GM12891 (cell line): ENCODE data around the gene STARD9. TPM values are rescaled to one million over a fixed set of nuclear protein-coding genes. Genes with fewer than 3 reads are reported as not detected.
"Not testable (repeated sequence)": the region's sequence is repeated elsewhere in the genome, so short reads cannot be mapped to it uniquely, and the experiment has no call there.

ENCODE experiments used
- DNase-seq: peaks from one replicate; pipeline ENCODE4 v3.0.0; 2011; ENCODE audit warnings: low spot score; ENCODE audit not compliant: insufficient read length
- FAIRE-seq: peaks from 2 replicates; lab custom pipeline; 2011; peaks lifted over from hg19 to GRCh38; lab: Jason Lieb, UNC
- PAX5 ChIP-seq: IDR thresholded peaks from 2 replicates; pipeline ENCODE4 v1.6.1; 2011; ENCODE audit warnings: low read length, moderate library complexity, mild to moderate bottlenecking; ENCODE audit not compliant: insufficient read depth, severe bottlenecking
- POLR2A ChIP-seq: IDR thresholded peaks from 2 replicates; pipeline ENCODE4 v1.6.1; 2011; ENCODE audit warnings: low read depth, low read length, control low read depth
- POLR2AphosphoS5 ChIP-seq: IDR thresholded peaks from 2 replicates; pipeline ENCODE4 v1.6.1; 2011; ENCODE audit warnings: low read depth, low read length, control low read depth
- POU2F2 ChIP-seq: IDR thresholded peaks from 2 replicates; pipeline ENCODE4 v1.6.1; 2011; ENCODE audit warnings: low read depth, mild to moderate bottlenecking, control low read depth, low read length, moderate library complexity
- SPI1 ChIP-seq: IDR thresholded peaks from 2 replicates; pipeline ENCODE4 v1.6.1; 2011; ENCODE audit warnings: low read depth, low read length, control low read depth
- TAF1 ChIP-seq: IDR thresholded peaks from 2 replicates; pipeline ENCODE4 v1.6.1; 2011; ENCODE audit warnings: low read depth, low read length, control low read depth
- polyA plus RNA-seq: library from polyadenylated mRNA; unstranded; fragments of >200 nt; gene quantifications from one replicate; pipeline ENCODE4 v1.2.1, GENCODE V29; 2012; ENCODE audit warnings: low read depth, missing spikeins, inconsistent platforms; ENCODE audit not compliant: missing spikeins

Gene STARD9
- 4.0 TPM for polyA plus RNA-seq

DNA sequence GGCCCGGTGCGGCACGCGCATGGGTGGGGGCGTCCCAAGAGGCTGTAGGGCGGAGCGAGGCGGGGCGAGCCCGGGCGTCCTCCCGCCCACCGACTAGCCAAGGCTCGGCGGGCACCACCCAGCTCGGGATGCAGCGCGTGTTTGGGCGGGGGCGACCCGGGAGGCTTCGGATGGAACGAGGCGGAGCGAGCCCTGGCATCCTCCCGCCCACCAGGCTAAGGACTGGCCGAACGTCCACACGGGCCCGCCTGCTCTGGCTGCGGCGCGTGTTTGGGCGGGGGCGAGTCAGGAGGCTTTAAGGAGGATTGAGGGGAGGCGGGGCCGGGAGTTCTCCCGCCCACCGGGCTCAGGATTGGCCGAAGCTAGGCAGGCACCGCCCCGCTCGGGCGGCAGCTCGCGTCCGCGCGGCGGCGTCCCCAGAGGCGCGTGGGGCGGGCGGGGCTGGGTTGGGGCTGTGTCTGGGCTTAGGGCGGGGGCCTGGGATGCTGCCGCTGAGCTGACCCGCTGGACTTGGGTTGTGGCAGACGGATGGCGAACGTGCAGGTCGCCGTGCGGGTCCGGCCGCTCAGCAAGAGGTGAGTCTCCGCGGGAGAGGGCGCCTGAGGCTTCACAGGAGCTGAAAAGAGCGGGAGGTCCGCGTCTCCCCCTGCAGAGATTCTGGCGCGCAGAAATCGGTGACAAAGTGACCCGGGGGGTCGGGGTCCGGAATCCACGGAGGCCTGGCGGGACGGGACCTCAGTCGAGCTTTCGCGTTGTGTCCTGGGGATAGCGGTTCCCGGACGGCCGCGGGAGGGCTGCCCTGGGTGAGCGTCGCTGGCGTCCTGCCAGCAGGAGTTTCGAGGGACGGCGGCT is at the start of gene STARD9:
TSS of gene STARD9 (plus strand) at position 419 of the 852 bp plus-strand sequence. CDS start at position 529, 110 bp downstream.
- FAIRE-seq = peak; percentile 89
- peak; percentile 93 for DNase-seq
- TF ChIP-seq POLR2AphosphoS5 = peak; percentile 71; the same call in 1 of the 2 replicates
- no peak for TF ChIP-seq PAX5
- peak; percentile 68; the same call in 1 of the 2 replicates for TF ChIP-seq POLR2A
- TF ChIP-seq TAF1 = 0 out of 2 replicates have a peak, but pooled peaks have one; percentile 11

DNA sequence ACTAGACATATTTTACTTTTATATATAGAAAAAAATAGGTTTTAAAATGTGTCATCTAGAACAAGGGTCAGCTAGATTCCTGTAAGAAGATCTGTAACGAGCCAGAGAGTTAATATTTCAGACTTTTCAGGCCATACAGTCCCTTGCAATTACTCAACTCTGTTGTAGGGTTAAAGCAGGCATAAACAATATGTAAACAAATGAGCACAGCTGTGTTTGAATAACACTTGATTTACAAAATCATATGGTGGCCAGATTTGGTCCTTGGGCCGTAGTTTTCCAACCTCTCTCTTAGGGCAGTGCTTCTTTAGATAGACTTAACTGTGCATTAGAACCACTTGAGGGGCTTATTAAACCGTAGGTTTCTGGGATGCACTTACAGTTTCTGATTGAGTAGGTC is 46.4 kb upstream of the STARD9 start:
- no peak for DNase-seq
- no peak for TF ChIP-seq TAF1
- TF ChIP-seq POU2F2 = no peak
- TF ChIP-seq POLR2AphosphoS5 = no peak
- no peak for TF ChIP-seq PAX5
- TF ChIP-seq POLR2A = no peak
- no peak for TF ChIP-seq SPI1
- FAIRE-seq = no peak

DNA sequence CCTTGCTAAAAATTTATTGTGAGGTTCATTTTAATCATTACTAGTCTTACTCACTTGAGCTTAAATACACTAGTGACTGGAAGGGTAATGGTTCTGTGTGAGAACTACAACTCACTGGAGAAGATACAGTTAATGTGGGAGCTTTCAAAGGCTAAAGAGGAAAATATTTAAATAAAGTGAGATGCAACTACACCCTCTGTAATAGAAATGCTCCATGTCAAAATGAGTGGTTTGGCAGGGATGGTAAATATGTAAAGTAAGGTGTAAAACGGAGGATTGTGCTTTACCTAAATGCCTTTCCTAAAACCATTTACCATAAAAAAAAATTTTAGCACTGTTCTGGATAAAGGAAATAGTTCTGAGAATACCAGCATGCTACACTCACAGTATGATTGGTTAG is 42.2 kb upstream of the STARD9 start:
- no peak for TF ChIP-seq POLR2AphosphoS5
- no peak for DNase-seq
- FAIRE-seq = no peak

DNA sequence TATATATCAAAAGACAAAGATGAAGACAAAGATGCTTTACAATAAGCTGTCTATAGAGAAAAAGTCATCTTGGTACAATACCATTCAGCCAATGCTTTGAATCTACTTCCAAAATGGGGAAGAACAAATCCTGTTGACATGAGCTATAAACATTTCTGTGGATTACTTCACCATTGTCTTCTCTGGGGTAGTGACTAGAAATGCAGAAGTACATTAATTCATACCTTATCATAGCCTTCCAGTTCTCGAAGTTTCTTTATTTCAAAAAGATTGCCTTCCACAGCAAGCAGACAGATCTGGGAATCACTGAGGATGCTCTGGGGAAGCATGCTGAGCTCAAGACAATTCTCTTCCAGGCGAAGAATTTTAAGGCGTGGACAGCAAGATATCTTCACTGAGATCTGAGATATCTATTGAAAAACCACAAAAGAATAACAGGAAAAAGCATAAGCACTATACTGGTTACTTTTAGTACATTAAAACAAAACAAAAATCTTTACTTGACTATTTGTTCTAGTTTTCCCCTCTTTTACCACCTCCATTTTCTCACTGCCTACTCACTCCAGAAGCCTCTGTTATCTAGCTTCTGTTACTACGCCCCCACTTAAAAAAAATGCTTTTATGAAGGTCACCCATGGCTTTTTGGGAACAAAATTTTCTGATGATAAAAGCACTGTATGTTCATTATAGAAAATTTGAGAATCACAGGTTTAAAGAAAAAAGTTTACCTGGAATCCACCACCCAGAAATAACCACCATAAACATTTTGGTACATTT is 30.4 kb upstream of the STARD9 start:
- DNase-seq (no peak), FAIRE-seq (no peak)
- TF ChIP-seq SPI1 (no peak), TAF1 (no peak), POLR2A (no peak), PAX5 (no peak), POLR2AphosphoS5 (no peak), POU2F2 (no peak)

DNA sequence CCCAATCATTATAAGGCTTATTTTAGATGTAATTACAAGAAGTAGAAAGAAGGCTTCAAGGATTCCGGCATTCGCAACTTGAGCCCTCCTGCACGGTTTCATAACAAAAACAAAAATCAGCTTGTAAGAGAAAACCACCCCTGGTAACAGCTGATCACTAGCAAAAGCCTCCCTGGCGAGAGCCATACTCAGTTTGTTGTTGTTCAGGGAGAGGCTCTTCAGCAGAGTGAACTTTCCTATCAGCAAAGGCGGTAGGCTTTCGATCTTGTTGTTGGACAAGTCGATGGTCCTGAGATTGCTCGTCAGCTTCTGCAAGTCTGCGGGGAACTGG is 27.5 kb upstream of the STARD9 start:
- DNase-seq (peak; percentile 16), FAIRE-seq (no peak)
- TF ChIP-seq PAX5 = no peak
- no peak for TF ChIP-seq SPI1
- no peak for TF ChIP-seq POLR2A
- TF ChIP-seq POU2F2 = no peak
- TF ChIP-seq TAF1 = no peak
- TF ChIP-seq POLR2AphosphoS5 = no peak

DNA sequence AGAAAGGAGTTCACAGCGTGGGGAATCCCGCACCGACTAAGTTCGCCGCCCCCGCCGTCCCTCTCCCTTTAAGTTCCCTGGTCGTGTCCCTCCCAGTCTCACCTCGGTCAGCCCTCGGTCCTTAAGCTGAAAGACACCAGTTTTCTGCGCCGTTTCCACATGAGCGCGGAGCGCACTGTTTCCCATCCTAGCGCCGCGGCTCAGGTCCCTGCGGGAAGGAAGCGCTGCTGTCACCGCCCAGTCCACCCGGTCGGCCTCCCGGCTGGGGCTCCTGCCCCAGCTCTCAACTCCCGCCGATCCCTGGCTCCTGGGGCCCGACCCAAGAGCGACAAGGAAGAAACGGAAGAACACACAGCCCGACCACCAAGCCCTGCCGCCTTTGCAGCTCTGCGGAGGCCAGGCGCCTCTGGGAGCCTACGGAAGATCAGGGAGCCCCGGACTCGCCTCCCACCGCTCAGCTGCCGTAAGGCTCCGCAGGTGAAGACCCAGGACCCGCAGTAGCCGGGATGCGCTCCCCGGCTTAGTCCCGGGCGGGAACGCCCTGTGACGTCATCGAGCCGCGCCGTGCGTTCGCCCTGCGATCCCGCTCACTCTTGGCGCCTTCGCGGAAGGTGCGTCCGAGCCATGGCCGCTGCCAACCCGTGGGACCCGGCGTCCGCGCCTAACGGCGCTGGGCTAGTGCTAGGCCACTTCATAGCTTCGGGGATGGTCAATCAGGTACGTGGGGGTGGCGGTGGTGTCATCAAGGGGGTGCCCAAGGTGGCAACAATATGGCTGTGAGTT is 27.0 kb upstream of the STARD9 start, which contains the start of the genes HAUS2 and LRRC57:
TSS of gene HAUS2 (plus strand) at position 590 of the 783 bp plus-strand sequence. CDS start at position 625, 35 bp downstream.
TSS of gene LRRC57 (minus strand) at position 545 of the 783 bp plus-strand sequence. CDS start at position 186, 359 bp downstream.
- DNase-seq (peak; percentile 90), FAIRE-seq (peak; percentile 98)
- TF ChIP-seq POLR2A (peak; percentile 85), PAX5 (peak; percentile 15), POU2F2 (peak; percentile 55; the same call in 1 of the 2 replicates), TAF1 (peak; percentile 70; the same call in 1 of the 2 replicates), POLR2AphosphoS5 (peak; percentile 85; the same call in 1 of the 2 replicates), SPI1 (no peak)

DNA sequence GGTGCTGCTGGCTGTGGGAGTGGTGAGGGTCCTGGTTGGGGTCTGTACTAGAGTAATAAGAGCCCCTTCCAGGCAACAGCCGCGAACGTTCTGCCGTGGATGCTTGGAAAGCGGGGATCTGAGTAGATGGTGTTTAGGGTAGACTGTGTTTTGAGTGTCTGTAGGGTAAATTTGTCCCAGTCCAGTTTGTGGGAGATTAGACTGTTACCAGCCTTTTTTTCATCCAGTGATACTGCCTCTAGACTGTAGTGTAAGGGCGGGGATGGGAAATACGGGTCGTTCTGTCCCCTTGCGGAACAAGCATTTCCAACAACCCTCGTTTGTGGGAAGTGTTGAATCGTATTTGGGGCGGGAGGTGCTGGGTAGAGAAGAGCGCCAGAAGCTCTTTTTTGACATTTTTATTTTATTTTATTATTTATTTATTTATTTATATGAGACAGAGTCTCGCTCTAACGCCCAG is 26.3 kb upstream of the STARD9 start:
- DNase-seq (peak; percentile 16), FAIRE-seq (no peak)
- TF ChIP-seq POLR2A = no peak
- TF ChIP-seq TAF1 = no peak
- TF ChIP-seq SPI1 = no peak
- no peak for TF ChIP-seq POU2F2

DNA sequence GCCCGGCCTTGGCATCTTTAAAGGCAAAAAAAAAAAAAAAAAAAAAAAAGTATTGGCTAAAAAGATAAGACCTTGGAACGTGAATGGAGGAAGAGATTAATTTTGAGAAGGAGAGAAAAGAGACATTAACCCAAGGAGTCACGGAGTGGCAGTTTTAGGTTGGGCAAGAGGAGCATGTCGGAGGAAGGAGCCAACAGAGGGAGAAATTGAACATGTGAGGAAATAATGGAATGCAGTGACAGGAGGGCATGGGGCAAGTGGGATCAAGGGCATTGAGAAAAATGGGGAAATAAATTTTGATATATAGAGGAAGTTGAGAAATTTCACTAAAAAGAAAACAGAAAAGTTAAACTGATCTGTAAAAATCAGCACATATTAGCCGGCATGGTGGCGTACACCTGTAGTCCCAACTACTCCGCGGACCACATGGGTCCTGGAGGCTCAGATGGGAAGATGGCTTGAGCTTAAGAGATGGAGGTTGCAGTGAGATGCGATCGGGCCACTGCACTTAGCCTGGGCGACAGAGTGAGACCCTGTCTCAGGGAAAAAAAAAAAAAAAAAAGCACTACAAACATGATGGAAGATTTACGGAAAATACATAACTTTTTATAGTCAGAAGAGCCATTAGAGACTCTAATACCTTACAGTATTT is 25.5 kb upstream of the STARD9 start:
- TF ChIP-seq SPI1 (no peak), PAX5 (no peak), TAF1 (no peak), POU2F2 (no peak), POLR2A (no peak), POLR2AphosphoS5 (no peak)
- DNase-seq (no peak), FAIRE-seq (no peak)

DNA sequence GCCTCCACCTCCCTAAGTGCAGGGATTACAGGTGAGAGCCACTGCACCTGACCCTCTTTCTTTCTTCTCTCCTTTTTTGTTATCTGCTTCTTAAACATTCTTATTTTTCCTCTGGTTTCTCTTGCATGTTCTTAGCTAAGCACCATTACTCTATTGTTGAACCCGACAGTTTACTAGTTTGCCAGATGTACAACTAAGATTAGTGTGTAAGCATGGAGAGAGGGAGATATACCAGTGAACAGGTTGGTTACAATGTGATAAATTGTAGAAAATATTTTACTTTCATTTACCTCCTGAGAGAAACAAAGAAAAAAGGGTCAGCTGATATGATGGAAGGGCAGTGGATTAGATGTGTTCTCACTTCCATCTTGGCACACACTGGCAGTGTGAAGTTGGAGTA is 21.9 kb upstream of the STARD9 start:
- DNase-seq = no peak
- no peak for TF ChIP-seq SPI1
- TF ChIP-seq PAX5 = no peak
- no peak for TF ChIP-seq POLR2AphosphoS5
- no peak for TF ChIP-seq TAF1
- TF ChIP-seq POLR2A = no peak
- TF ChIP-seq POU2F2 = no peak
- no peak for FAIRE-seq

DNA sequence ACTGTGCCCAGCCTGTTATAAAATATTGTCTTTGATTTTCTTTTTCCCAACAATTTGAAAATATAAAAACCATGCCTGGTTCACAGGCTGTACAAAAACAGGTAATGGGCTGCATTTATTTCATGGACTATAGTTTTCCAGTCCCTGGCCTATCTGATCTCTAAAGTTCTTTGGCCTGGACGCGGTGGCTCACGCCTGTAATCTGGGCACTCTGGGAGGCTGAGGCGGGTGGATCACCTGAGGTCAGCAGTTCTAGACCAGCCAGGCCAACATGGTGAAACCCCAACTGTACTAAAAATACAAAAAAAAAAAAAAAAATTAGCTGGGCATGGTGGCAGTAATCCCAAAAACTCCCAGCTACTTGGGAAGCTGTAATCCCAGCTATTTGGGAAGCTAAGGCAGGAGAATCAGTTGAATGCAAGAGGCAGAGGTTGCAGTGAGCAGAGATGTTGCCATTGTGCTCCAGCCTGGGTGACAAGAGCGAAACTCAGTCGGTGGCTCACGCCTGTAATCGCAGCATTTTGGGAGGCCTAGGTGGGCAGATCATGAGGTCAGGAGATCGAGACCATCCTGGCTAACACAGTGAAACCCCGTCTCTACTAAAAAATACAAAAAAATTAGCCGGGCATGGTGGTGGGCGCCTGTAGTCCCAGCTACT is 18.7 kb upstream of the STARD9 start:
- not testable (repeated sequence) for FAIRE-seq, DNase-seq
